A673 (cell line): ENCODE results near the gene BIRC7.

Source experiments
- EZH2 ChIP-seq: fragments of 200-600 bp; sonication (generic); IDR thresholded peaks from 2 replicates; pipeline ENCODE4 v1.6.1; 2017; ENCODE audit warnings: borderline replicate concordance, low read depth, mild to moderate bottlenecking, mixed read lengths, antibody characterized with exemption, low read length; ENCODE audit not compliant: poor library complexity, severe bottlenecking
- TF ChIP-seq, protein P1 (sequence below): fragments of 300-800, 200-600 bp; sonication (generic); conservative IDR thresholded peaks from 2 replicates; pipeline ENCODE4 v1.5.1; 2017; ENCODE audit warnings: low read depth, mild to moderate bottlenecking, antibody characterized with exemption, low read length, moderate library complexity, mixed read lengths

DNA sequence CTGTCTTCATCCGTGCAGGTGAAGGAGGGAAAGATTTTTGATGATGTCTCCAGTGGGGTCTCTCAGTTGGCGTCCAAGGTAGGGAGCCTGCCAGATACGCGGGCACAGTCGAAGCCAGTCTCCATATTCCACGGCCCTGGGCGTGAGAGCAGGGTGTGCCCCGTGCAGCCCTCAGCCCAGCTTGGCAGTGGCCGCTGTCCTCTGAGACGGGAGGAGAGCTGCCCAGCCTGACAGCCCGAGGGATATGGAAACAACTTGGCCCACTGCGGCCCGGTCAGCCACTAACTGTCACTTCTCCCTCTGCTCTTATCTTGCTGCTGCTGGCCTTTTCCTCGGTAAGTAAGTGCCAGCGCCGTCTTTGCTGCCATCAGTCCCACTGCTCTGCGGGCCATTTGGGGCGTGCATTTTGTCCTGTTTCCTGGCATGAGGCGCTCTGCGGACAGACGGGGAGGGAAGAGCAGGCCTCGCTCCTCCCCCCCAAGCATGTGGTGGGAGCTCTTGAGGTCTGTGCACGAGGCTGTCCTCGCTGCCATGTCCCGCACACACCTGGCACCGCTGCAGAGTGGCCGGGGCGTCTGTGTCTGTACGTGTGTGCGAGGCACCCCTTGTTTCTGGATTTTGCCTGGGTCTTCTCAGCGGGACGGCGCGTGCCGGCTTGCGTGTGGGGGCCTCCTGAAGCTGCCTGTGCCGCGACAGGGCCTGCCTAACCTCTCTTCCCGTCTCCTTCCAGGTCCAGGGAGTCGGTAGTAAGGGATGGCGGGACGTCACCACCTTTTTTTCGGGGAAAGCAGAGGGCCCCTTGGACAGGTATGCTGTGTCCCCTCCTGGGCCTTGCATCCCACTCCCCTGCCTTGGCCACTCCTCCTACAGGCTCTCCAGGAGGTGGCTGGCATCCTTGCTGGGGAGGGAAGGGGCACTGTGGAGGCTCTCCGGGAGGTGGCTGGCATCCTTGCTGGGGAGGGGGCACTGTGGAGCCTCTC, 50.2 kb downstream of the BIRC7 start:
- TF ChIP-seq, protein P1, sequence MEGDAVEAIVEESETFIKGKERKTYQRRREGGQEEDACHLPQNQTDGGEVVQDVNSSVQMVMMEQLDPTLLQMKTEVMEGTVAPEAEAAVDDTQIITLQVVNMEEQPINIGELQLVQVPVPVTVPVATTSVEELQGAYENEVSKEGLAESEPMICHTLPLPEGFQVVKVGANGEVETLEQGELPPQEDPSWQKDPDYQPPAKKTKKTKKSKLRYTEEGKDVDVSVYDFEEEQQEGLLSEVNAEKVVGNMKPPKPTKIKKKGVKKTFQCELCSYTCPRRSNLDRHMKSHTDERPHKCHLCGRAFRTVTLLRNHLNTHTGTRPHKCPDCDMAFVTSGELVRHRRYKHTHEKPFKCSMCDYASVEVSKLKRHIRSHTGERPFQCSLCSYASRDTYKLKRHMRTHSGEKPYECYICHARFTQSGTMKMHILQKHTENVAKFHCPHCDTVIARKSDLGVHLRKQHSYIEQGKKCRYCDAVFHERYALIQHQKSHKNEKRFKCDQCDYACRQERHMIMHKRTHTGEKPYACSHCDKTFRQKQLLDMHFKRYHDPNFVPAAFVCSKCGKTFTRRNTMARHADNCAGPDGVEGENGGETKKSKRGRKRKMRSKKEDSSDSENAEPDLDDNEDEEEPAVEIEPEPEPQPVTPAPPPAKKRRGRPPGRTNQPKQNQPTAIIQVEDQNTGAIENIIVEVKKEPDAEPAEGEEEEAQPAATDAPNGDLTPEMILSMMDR = no peak
- no peak for TF ChIP-seq EZH2
